Fibroblast of skin of left quadriceps (primary cell): ENCODE results near the gene ARHGAP18.

Experiments
- DNase-seq, 2 experiments: peaks; one replicate each; pipeline ENCODE4 v3.0.0-alpha.2; 2013; ENCODE audit warnings: low read depth in 2 of 2

The ARHGAP18 gene

GRCh38 chr6:129719692-129720091 lies 9.7 kb upstream of the ARHGAP18 start:
- no peak for DNase-seq

- DNase-seq: no peak
These were observed 7.3 kb upstream of the ARHGAP18 start for GRCh38 chr6:129717277-129717676.

GRCh38 chr6:129713806-129714333 lies 3.9 kb upstream of the ARHGAP18 start:
- DNase-seq: no peak

GRCh38 chr6:129711271-129711631 lies 1.3 kb upstream of the ARHGAP18 start:
- DNase-seq: no peak

GRCh38 chr6:129710450-129711270 lies 683 bp upstream of the ARHGAP18 start:
- no peak for DNase-seq

- DNase-seq: peak in 1 of 2 experiments; percentile 37
These were observed 695 bp downstream of the ARHGAP18 start for GRCh38 chr6:129709196-129709768.

GRCh38 chr6:129708496-129709195 lies 1.3 kb downstream of the ARHGAP18 start:
- no peak for DNase-seq

GRCh38 chr6:129707882-129708495 lies 2.0 kb downstream of the ARHGAP18 start:
- DNase-seq: no peak

GRCh38 chr6:129707028-129707427 lies 2.9 kb downstream of the ARHGAP18 start:
- no peak for DNase-seq

GRCh38 chr6:129705212-129705611 lies 4.8 kb downstream of the ARHGAP18 start:
- DNase-seq: no peak

- no peak for DNase-seq
These were observed 5.3 kb downstream of the ARHGAP18 start for GRCh38 chr6:129704708-129705107.

GRCh38 chr6:129701721-129702455 lies 8.1 kb downstream of the ARHGAP18 start:
- no peak for DNase-seq

- no peak for DNase-seq
These were observed 9.3 kb downstream of the ARHGAP18 start for GRCh38 chr6:129700666-129701065.

- DNase-seq: no peak
These were observed 10.3 kb downstream of the ARHGAP18 start for GRCh38 chr6:129699659-129700058.

- no peak for DNase-seq
These were observed 11.5 kb downstream of the ARHGAP18 start for GRCh38 chr6:129698430-129698829.

GRCh38 chr6:129697788-129698187 lies 12.2 kb downstream of the ARHGAP18 start:
- no peak for DNase-seq

- no peak for DNase-seq
These were observed 13.1 kb downstream of the ARHGAP18 start for GRCh38 chr6:129696843-129697242.

- DNase-seq: no peak
These were observed 14.0 kb downstream of the ARHGAP18 start for GRCh38 chr6:129696028-129696418.

- no peak for DNase-seq
These were observed 14.5 kb downstream of the ARHGAP18 start for GRCh38 chr6:129695373-129696027.

- no peak for DNase-seq
These were observed 15.9 kb downstream of the ARHGAP18 start for GRCh38 chr6:129694036-129694435.

- DNase-seq: no peak
These were observed 17.5 kb downstream of the ARHGAP18 start for GRCh38 chr6:129692467-129692866.
